ENCODE measurements around the gene UBE2D4.

The UBE2D4 gene

GRCh38 chr7:43915907-43916306 is 10.3 kb upstream of the UBE2D4 start:
- H3K4me3 ChIP-seq (replicated peaks; ENCODE audit: low read depth, low read length): no peak overlapping the region
- no peak for DNase-seq (ENCODE audit: extremely low read depth, low read depth)
- TF ChIP-seq CTCF (IDR thresholded peaks at IDR 0.05; ENCODE audit: low read depth, low read length, missing control alignments): no peak

- no peak for TF ChIP-seq CTCF (IDR thresholded peaks at IDR 0.05; ENCODE audit: low read depth, low read length, missing control alignments)
- no peak for DNase-seq (ENCODE audit: extremely low read depth, low read depth)
- H3K4me3 ChIP-seq (replicated peaks; ENCODE audit: low read depth, low read length): no peak overlapping the region
Measured at GRCh38 chr7:43921423-43921822, 4.8 kb upstream of the UBE2D4 start.

GRCh38 chr7:43922726-43923125 is 3.5 kb upstream of the UBE2D4 start:
- no peak for TF ChIP-seq CTCF (IDR thresholded peaks at IDR 0.05; ENCODE audit: low read depth, low read length, missing control alignments)
- H3K4me3 ChIP-seq (replicated peaks; ENCODE audit: low read depth, low read length): no peak overlapping the region
- DNase-seq (ENCODE audit: extremely low read depth, low read depth): no peak

- DNase-seq (ENCODE audit: extremely low read depth, low read depth): no peak
- peak overlapping the region; percentile 51 for H3K4me3 ChIP-seq (replicated peaks; ENCODE audit: low read depth, low read length)
- no peak for TF ChIP-seq CTCF (IDR thresholded peaks at IDR 0.05; ENCODE audit: low read depth, low read length, missing control alignments)
Measured at GRCh38 chr7:43926798-43927123, 525 bp downstream of the UBE2D4 start.

- DNase-seq (ENCODE audit: extremely low read depth, low read depth): no peak
- no peak for TF ChIP-seq CTCF (IDR thresholded peaks at IDR 0.05; ENCODE audit: low read depth, low read length, missing control alignments)
- no peak overlapping the region for H3K4me3 ChIP-seq (replicated peaks; ENCODE audit: low read depth, low read length)
Measured at GRCh38 chr7:43927810-43928209, 1.6 kb downstream of the UBE2D4 start.

GRCh38 chr7:43929529-43930457 is 3.6 kb downstream of the UBE2D4 start:
- TF ChIP-seq CTCF (IDR thresholded peaks at IDR 0.05; ENCODE audit: low read depth, low read length, missing control alignments): no peak
- no peak overlapping the region for H3K4me3 ChIP-seq (replicated peaks; ENCODE audit: low read depth, low read length)
- no peak for DNase-seq (ENCODE audit: extremely low read depth, low read depth)
